Prostate gland (tissue), 2 donors: Measurements from ENCODE around the gene ANGPTL4.

Experiments
- POLR2AphosphoS5 ChIP-seq: sonication (generic); formaldehyde crosslinking; IDR thresholded peaks from one replicate; pipeline ENCODE4 v1.6.1; 2017; ENCODE audit warnings: antibody characterized with exemption
- TF ChIP-seq, protein P1 (sequence below), 4 experiments: fragments of 200-600 bp in 2 of 4; fragments of 450-650 bp in 2 of 4; sonication (generic) in 2 of 4; IDR thresholded peaks; 1 replicate in 3 of 4; 2 replicates in 1 of 4; pipeline ENCODE4 v1.5.1; 2016 to 2019; ENCODE audit warnings: antibody characterized with exemption in 4 of 4, mild to moderate bottlenecking in 2 of 4, moderate library complexity in 2 of 4

DNA sequence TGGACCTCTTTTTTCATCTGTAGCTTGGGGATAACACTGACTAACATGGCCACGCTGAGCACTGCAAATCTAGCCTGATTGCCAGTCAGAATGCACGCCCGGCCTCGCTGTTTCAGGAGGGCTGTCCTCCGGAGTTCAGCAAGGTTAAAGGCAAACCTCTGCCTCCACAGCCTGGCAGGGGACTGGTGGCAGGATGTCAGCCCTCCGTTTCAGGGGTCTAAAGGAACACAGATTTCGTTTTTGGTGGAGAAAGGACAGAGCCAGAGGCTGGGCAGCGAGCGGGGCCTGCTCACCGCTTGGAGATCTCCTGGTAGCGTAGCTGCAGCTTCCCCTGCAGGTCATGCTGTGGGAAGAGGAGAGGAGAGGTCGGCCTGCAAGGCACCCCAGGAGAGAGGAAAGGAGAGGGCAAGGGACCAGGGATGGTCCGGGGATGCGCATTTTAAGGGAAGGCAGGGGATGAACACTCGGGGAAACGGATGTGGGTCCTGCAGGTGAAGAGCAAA lies 43.3 kb upstream of the ANGPTL4 start:
- TF ChIP-seq, protein P1, sequence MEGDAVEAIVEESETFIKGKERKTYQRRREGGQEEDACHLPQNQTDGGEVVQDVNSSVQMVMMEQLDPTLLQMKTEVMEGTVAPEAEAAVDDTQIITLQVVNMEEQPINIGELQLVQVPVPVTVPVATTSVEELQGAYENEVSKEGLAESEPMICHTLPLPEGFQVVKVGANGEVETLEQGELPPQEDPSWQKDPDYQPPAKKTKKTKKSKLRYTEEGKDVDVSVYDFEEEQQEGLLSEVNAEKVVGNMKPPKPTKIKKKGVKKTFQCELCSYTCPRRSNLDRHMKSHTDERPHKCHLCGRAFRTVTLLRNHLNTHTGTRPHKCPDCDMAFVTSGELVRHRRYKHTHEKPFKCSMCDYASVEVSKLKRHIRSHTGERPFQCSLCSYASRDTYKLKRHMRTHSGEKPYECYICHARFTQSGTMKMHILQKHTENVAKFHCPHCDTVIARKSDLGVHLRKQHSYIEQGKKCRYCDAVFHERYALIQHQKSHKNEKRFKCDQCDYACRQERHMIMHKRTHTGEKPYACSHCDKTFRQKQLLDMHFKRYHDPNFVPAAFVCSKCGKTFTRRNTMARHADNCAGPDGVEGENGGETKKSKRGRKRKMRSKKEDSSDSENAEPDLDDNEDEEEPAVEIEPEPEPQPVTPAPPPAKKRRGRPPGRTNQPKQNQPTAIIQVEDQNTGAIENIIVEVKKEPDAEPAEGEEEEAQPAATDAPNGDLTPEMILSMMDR (IDR thresholded peaks at IDR 0.05): no peak
- TF ChIP-seq POLR2AphosphoS5: no peak
